GM12878 (cell line): ENCODE results near the gene PLXNB2. TPM values are rescaled to one million over a fixed set of nuclear protein-coding genes. Genes with fewer than 3 reads are reported as not detected.

Experiments used
- BCL11A ChIP-seq: IDR thresholded peaks from 2 replicates; pipeline ENCODE4 v1.6.1; 2011; ENCODE audit warnings: low read depth, low read length
- BHLHE40 ChIP-seq, 2 experiments: fragments of 450-650 bp in 1 of 2; IDR thresholded peaks; 2 replicates each; pipeline ENCODE4 v1.6.1; 2011 to 2017; ENCODE audit warnings: low read depth in 2 of 2, borderline replicate concordance in 1 of 2, improper control_type of control experiment in 1 of 2, low read length in 1 of 2, mild to moderate bottlenecking in 1 of 2
- CREB1 ChIP-seq: IDR thresholded peaks from 2 replicates; pipeline ENCODE4 v1.6.1; 2012; ENCODE audit warnings: low read depth, mild to moderate bottlenecking, inconsistent platforms
- E2F8 ChIP-seq: fragments of 450-650 bp; IDR thresholded peaks from 2 replicates; pipeline ENCODE4 v1.6.1; 2018; ENCODE audit warnings: mild to moderate bottlenecking, low read depth, moderate library complexity; ENCODE audit not compliant: partially characterized antibody
- GATAD2B ChIP-seq: fragments of 450-650 bp; conservative IDR thresholded peaks from 2 replicates; pipeline ENCODE4 v1.6.1; 2017; ENCODE audit warnings: low read depth, mild to moderate bottlenecking, moderate library complexity
- IKZF2 ChIP-seq, 2 experiments: fragments of 450-650 bp; IDR thresholded peaks; 2 replicates each; pipeline ENCODE4 v1.6.1; 2017; ENCODE audit warnings: mild to moderate bottlenecking in 2 of 2, moderate library complexity in 2 of 2
- IRF3 ChIP-seq: fragments of 450-650 bp; IDR thresholded peaks from 2 replicates; pipeline ENCODE4 v1.6.1; 2014; ENCODE audit warnings: mild to moderate bottlenecking
- LARP7 ChIP-seq: fragments of 450-650 bp; IDR thresholded peaks from 2 replicates; pipeline ENCODE4 v1.6.1; 2017; ENCODE audit warnings: mild to moderate bottlenecking
- MEF2B ChIP-seq: fragments of 450-650 bp; IDR thresholded peaks from 2 replicates; pipeline ENCODE4 v1.6.1; 2018; ENCODE audit warnings: mild to moderate bottlenecking, moderate library complexity; ENCODE audit not compliant: partially characterized antibody, poor library complexity, severe bottlenecking
- NFYB ChIP-seq: IDR thresholded peaks from 2 replicates; pipeline ENCODE4 v1.6.1; 2011; ENCODE audit warnings: low read depth, mild to moderate bottlenecking, low read length, improper control_type of control experiment, moderate library complexity; ENCODE audit not compliant: insufficient read depth
- NKRF ChIP-seq: fragments of 450-650 bp; conservative IDR thresholded peaks from 2 replicates; pipeline ENCODE4 v1.6.1; 2017; ENCODE audit warnings: mild to moderate bottlenecking, moderate library complexity
- POLR2A ChIP-seq: IDR thresholded peaks from 2 replicates; pipeline ENCODE4 v1.6.1; 2011; ENCODE audit warnings: low read depth, mild to moderate bottlenecking, low read length
- RCOR1 ChIP-seq: conservative IDR thresholded peaks from 2 replicates; pipeline ENCODE4 v1.6.1; 2012; ENCODE audit warnings: low read depth, low read length, improper control_type of control experiment
- RELB ChIP-seq: fragments of 450-650 bp; IDR thresholded peaks from 2 replicates; pipeline ENCODE4 v1.6.1; 2017; ENCODE audit warnings: low read depth, mild to moderate bottlenecking, moderate library complexity
- RFX5 ChIP-seq: IDR thresholded peaks from 2 replicates; pipeline ENCODE4 v1.6.1; 2011; ENCODE audit warnings: low read depth, low read length, improper control_type of control experiment
- SMARCA5 ChIP-seq: fragments of 450-650 bp; IDR thresholded peaks from 2 replicates; pipeline ENCODE4 v1.6.1; 2017; ENCODE audit warnings: mild to moderate bottlenecking
- USF1 ChIP-seq: IDR thresholded peaks from 2 replicates; pipeline ENCODE4 v1.6.1; 2011; ENCODE audit warnings: borderline replicate concordance, low read depth, mild to moderate bottlenecking, moderate library complexity, mixed read lengths, low read length; ENCODE audit not compliant: insufficient read depth; ENCODE audit errors: extremely low read length
- USF2 ChIP-seq: IDR thresholded peaks from 2 replicates; pipeline ENCODE4 v1.6.1; 2011; ENCODE audit warnings: low read depth, low read length, improper control_type of control experiment, borderline replicate concordance
- YY1 ChIP-seq: IDR thresholded peaks from 2 replicates; pipeline ENCODE4 v1.6.1; 2011; ENCODE audit warnings: low read depth, mild to moderate bottlenecking, low read length
- ZSCAN29 ChIP-seq: fragments of 450-650 bp; IDR thresholded peaks from 2 replicates; pipeline ENCODE4 v1.6.1; 2017; ENCODE audit warnings: mild to moderate bottlenecking, moderate library complexity
- polyA plus RNA-seq, 11 experiments: library from polyadenylated mRNA; depleted of rRNA in 4 of 11; unstranded in 6 of 11; stranded (reverse) in 5 of 11; fragments of >200 nt; fragmentation: Nextera tagmentation in 4 of 11; fragmentation: Illumina TruSeq in 1 of 11; extraction: Ambion mirVana in 4 of 11; extraction: Trizol in 1 of 11; gene quantifications; 1 replicate in 1 of 11; 2 replicates in 10 of 11; pipeline versions ENCODE4 v1.2.1 to v1.2.3, GENCODE V29; 2011 to 2016; ENCODE audit warnings: inconsistent platforms in 2 of 11, missing spikeins in 2 of 11, low read depth in 1 of 11
- total RNA-seq, 4 experiments: library from RNA; depleted of rRNA in 3 of 4; stranded (reverse); fragments of >200 nt in 3 of 4; fragmentation: Illumina TruSeq in 1 of 4; extraction: Trizol in 1 of 4; gene quantifications; 2 replicates each; pipeline versions ENCODE4 v1.2.1 to v1.2.3, GENCODE V29; 2013 to 2021

The PLXNB2 gene
- total and polyA plus RNA-seq, 10 of the 15 experiments (the other 5 are each of a cell fraction or from before 2014, with no cell fraction given): 0.68 to 134 (median 41.9) TPM

GRCh38 chr22:50326956-50327710 is 19.7 kb upstream of the PLXNB2 start, which contains the start of gene DENND6B (continued):
- no peak for TF ChIP-seq E2F8
- TF ChIP-seq BCL11A: no peak
- peak; percentile 90 for TF ChIP-seq YY1
- TF ChIP-seq NFYB: no peak
- no peak for TF ChIP-seq RELB
- peak; percentile 99 for TF ChIP-seq GATAD2B
- peak; percentile 94 for TF ChIP-seq SMARCA5
- no peak for TF ChIP-seq IRF3
- no peak for TF ChIP-seq MEF2B
- peak; percentile 45; the same call in 1 of the 2 replicates for TF ChIP-seq CREB1
- peak; percentile 62 for TF ChIP-seq NKRF
- 0 out of 2 replicates have a peak, but pooled peaks have one; percentile 33 for TF ChIP-seq ZSCAN29
- peak; percentile 92 for TF ChIP-seq LARP7
- peak in 1 of 2 experiments; percentile 59; a peak in 2 of 4 replicates for TF ChIP-seq BHLHE40 (IDR thresholded peaks at IDR 0.05; ENCODE audit: borderline replicate concordance in 1 of 2, low read depth in 2 of 2, low read length in 1 of 2)
- peak; percentile 84 for TF ChIP-seq POLR2A
- TF ChIP-seq USF2: no peak
- TF ChIP-seq USF1: no peak
- TF ChIP-seq IKZF2 (IDR thresholded peaks at IDR 0.05): peak in 1 of 2 experiments; percentile 19; a peak in 1 of 4 replicates
- no peak for TF ChIP-seq RCOR1
- no peak for TF ChIP-seq RFX5
